Head of caudate nucleus (tissue), 42 donors: ENCODE measurements around the gene ATP6AP1.

Experiments
- DNase-seq, 42 donors: peaks; one replicate each; pipeline versions ENCODE4 v3.0.0 to v3.0.0-alpha.2; 2020 to 2021; ENCODE audit warnings: mixed read lengths in 7 of 42
- intact Hi-C: fragments of 100-400 bp; cut with DNase I; formaldehyde crosslinking; loops from one replicate; pipeline ENCODE4 v1.15.0; 2022

ATP6AP1 gene

DNA sequence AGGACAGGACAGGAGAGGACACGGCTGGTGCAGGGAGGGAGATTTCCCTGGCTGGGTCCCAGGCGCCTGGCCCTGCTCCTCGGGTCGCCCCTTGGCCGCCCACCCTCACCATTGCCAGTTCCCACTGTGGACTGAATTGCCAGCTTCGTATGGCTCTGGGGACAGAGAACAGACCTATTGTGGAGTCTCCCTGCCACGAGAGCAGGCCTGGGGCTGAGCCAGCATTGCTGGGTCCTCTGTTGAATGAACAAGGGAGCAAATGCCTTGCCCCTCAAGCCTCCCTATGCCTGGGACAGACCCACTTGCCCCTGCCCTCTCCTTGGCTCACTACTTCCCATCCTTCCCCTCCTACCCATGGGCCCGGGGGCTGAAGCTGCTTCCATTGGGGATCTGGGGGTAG is 33.9 kb downstream of the ATP6AP1 start:
- DNase-seq = peak in 23 of 42 donors; percentile 35 to 74 (median 59)
- intact Hi-C loops = no loop called here

DNA sequence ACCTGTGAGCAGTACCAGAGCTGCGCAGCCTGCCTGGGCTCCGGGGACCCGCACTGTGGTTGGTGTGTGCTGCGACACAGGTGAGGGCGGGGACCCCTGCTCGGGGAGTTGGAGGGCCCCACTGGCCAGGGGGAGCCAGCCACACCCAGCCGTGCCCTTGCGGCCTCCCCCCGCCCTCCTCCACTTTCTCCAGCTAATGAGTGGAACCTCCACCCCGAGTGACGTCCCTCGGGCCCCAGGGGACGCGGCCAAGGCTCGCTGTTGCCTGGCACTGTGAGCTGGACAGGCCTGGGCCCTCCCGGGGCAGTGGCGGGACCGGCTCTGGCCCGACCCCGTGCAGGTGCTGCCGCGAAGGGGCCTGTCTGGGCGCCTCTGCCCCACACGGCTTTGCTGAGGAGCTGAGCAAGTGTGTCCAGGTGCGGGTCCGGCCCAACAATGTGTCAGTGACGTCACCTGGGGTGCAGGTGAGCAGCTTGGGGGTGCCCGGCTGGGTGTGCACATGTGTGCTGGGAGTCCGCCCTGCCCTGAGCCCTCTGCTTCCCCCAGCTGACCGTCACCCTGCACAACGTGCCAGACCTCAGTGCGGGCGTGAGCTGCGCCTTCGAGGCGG is 35.2 kb downstream of the ATP6AP1 start:
- intact Hi-C loops = no loop called here
- DNase-seq = no peak

DNA sequence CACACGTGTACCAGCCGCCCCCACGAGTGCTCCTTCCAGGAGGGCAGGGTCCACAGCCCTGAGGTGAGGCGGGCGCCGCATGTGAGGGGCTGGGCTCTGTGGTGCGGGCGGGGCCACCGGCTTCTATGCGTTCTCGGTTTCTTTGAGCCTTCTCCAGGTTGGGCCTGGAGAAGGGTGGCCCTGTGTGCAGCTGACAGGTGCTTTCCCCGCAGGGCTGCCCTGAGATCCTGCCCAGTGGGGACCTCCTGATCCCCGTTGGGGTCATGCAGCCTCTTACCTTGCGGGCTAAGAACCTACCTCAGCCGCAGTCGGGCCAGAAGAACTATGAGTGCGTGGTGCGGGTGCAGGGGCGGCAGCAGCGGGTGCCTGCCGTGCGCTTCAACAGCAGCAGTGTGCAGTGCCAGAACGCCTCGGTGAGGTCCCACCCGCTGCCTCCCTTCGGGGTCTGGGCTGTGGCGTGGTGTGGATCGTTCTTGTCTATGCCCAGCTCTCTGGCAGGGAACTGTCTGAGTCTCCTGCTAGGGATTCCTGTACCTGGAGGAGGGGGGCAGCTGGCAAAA is 36.4 kb downstream of the ATP6AP1 start:
- peak in 1 of 42 donors; percentile 31 for DNase-seq
- intact Hi-C loops = no loop called here

DNA sequence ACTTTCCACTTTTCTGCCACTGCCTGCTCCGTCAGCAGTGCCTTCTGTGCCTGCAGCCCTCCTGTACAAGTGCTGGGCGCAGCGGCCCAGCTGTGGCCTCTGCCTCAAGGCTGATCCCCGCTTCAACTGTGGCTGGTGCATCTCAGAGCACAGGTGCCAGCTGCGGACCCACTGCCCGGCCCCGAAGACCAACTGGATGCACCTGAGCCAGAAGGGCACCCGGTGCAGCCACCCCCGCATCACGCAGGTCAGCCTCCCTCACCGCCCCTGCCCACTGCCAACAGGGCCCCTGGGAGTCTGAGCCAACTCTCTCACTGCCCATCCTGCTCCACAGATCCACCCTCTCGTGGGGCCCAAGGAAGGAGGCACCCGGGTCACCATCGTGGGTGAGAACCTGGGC is 37.1 kb downstream of the ATP6AP1 start:
- intact Hi-C loops = no loop called here

GRCh38 chrX:154466036-154466435 is 37.6 kb downstream of the ATP6AP1 start:
- intact Hi-C loops = no loop called here
- no peak for DNase-seq

More for the DNA sequence above, 37.1 kb downstream of the ATP6AP1 start:
- no peak for DNase-seq

- no peak for DNase-seq
- intact Hi-C loops = no loop called here
Observed at GRCh38 chrX:154466907-154467306, 38.4 kb downstream of the ATP6AP1 start.

DNA sequence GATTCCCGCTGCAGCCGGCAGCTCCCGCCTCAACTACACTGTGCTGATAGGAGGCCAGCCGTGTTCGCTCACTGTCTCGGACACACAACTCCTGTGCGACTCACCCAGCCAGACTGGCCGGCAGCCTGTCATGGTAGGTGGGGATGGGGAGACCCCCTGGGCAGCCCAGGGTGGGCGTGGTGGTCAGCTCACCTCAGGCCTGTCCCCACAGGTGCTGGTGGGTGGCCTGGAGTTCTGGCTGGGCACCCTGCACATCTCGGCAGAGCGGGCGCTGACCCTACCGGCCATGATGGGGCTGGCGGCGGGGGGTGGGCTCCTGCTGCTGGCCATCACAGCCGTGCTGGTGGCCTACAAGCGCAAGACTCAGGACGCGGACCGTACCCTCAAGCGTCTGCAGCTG is 39.1 kb downstream of the ATP6AP1 start:
- intact Hi-C loops = no loop called here
- no peak for DNase-seq

- intact Hi-C loops = no loop called here
- no peak for DNase-seq
Observed at GRCh38 chrX:154468217-154468616, 39.7 kb downstream of the ATP6AP1 start.

DNA sequence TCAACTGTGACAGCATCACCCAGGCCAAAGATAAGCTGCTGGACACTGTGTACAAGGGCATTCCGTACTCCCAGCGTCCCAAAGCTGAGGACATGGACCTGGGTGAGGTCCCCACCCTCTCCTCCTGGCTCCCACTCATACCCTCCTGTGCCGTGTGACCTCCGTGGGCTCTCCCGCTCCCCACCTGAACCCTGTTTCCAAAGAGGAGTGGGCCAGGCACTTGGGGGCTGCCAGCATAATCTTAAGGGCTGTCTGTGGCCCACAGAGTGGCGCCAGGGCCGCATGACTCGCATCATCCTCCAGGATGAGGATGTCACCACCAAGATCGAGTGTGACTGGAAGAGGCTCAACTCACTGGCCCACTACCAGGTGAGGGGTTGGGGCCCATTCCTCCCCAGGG is 40.6 kb downstream of the ATP6AP1 start:
- DNase-seq = no peak
- intact Hi-C loops = no loop called here

- DNase-seq = no peak
- intact Hi-C loops = no loop called here
Observed at GRCh38 chrX:154469880-154470279, 41.4 kb downstream of the ATP6AP1 start.

GRCh38 chrX:154470434-154470833 is 42.0 kb downstream of the ATP6AP1 start:
- intact Hi-C loops = no loop called here
- no peak for DNase-seq

DNA sequence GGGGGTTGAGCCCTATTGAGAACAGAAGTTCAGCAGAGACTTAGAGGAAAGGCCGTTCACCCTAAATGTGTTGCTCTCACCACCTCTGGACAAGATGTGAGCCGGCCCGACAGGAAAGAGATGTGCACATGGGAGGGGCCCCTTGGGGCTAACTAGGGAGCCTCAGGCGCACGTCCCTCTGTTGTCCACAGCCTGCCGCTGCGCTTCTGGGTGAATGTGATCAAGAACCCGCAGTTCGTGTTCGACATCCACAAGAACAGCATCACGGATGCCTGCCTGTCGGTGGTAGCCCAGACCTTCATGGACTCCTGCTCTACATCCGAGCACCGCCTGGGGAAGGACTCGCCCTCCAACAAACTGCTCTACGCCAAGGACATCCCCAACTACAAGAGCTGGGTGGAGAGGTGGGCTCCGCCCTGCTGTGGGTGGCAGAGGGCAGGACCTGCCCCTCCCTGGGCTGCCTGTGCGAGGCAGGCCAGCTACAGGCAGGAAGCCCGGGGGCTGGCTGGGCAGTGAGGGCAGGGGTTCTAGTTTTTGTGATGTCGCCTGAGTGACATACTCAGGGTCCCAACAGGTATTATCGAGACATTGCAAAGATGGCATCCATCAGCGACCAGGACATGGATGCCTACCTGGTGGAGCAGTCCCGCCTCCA is 42.6 kb downstream of the ATP6AP1 start:
- DNase-seq = no peak

GRCh38 chrX:154471839-154472684 is 43.6 kb downstream of the ATP6AP1 start:
- intact Hi-C loops = no loop called here
- no peak for DNase-seq

More for the DNA sequence above, 42.6 kb downstream of the ATP6AP1 start:
- intact Hi-C loops = no loop called here

DNA sequence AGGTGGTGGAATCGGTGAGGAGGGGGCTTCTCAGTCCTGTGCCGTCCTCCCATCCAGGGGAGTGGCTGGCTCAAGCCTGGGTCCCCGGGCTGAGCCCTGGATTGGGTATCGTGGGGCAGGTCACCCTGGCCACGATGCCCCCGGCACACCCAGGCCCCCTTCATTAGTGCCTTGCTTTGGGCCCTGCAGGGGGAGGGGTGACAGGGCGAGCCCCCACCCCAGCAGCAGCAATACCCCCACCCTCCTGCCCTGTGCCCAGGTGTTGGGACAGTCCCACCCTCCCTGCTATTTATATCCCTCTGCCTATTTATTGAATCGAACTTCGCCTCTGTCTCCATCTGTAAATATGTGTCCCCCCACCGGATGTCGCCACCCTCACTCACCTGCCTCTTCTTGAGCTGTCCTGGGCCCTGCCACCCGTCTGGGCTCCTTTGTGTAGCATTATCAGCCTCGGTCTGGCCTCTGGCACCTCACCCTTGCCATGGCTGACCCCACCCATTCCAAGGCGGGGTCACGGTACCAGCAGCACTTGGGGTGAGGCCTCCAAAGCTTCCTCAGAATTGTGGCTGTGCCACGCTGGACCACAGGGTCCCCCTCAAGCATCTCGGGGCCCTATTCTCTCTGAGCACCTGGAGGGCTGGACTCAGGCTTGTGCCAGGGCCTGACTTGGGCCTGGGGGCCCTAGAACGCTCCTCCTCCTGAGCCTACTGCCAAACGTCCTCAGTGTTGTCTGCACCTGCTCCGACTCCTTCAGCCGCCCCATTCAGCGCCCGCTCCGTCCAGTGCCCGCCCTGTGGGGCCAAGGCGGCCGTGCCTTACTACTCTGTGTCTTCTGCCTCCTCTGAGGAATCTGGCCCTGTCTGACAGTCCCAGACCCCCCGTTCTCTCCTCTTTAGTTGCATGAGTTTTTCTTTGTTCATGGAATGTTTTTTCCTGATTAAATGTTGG is 44.5 kb downstream of the ATP6AP1 start:
- intact Hi-C loops = no loop called here
- DNase-seq = no peak

DNA sequence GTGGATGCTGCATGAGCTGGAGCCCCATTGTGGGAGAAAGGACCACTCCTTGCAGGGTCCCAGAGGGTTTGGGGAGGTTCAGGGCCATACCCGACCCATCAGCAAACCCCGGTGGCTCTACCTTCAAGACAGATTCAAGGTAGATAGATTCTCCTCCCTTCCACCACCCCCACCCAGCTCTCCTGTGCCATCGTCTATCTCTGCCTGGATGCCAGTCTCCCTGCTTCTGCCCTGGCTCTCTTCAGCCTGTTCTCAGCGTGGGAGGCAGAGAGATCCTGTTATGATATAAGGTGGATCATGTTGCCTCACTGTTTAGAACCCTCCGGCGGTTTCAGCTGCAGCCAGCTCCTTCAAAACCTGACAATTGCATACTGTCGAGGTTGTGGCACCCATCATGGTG is 45.2 kb downstream of the ATP6AP1 start:
- intact Hi-C loops = no loop called here
- no peak for DNase-seq

DNA sequence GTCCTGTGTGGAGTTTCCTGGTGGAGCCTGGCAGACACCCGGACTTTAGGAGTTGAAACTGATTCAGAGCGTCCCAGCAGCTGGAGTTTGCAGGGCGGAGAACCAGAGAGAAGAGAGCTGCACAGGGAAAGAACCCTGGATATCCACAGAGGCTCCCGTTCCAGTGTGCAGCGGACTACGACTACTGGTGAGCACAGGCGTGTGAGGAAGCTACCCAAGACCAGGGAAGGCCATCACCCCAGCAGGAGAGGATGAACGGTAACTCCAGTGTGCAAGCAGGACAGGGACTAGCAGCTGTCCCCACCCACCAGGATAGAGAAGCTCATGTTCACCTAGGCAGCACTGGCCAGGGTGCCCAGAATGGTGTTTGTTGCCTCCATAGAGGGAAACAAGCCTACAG is 48.3 kb downstream of the ATP6AP1 start:
- intact Hi-C loops = no loop called here
- DNase-seq = no peak

- intact Hi-C loops = no loop called here
- no peak for DNase-seq
Observed at GRCh38 chrX:154477891-154478477, 49.5 kb downstream of the ATP6AP1 start.
